ENCODE data around the gene AMPD3. TPM values are rescaled to one million over a fixed set of nuclear protein-coding genes. Genes with fewer than 3 reads are reported as not detected.

Gene AMPD3
- total and polyA plus RNA-seq, 2 of the 13 experiments (the other 11 are each of a cell fraction or from before 2014, with no cell fraction given), result 0.33 to 2.3 TPM

GRCh38 chr11:10519630-10520029, 64.6 kb downstream of the AMPD3 start:
- ChIA-PET POLR2A (no interaction called here), CTCF (ENCODE audit: low intra/inter-chr PET ratio, low total read pairs) (no interaction called here)
- no peak for TF ChIP-seq SP2 (CRISPR knock-in tag; IDR thresholded peaks at IDR 0.05)
- no peak for TF ChIP-seq DPF2 (CRISPR knock-in tag; IDR thresholded peaks at IDR 0.05; ENCODE audit: borderline replicate concordance, low read depth)
- no peak for TF ChIP-seq CCAR2 (optimal IDR thresholded peaks at IDR 0.05; ENCODE audit: low read depth, low read length)
- TF ChIP-seq ZNF674 (CRISPR knock-in tag; IDR thresholded peaks at IDR 0.05; ENCODE audit: low read depth), result no peak
- no peak for TF ChIP-seq ZNF253 (CRISPR knock-in tag; IDR thresholded peaks at IDR 0.05; ENCODE audit: borderline replicate concordance)
- TF ChIP-seq ZNF225 (CRISPR knock-in tag; IDR thresholded peaks at IDR 0.05), result no peak
- TF ChIP-seq ATM (IDR thresholded peaks at IDR 0.05; ENCODE audit: borderline replicate concordance), result no peak
- TF ChIP-seq HNF4G (IDR thresholded peaks at IDR 0.05; ENCODE audit: borderline replicate concordance, low read depth, low read length), result no peak
- no peak for TF ChIP-seq HNF4G (CRISPR knock-in tag; IDR thresholded peaks at IDR 0.05; ENCODE audit: borderline replicate concordance, low read depth)
- no peak for TF ChIP-seq ATF7 (IDR thresholded peaks at IDR 0.05)
- TF ChIP-seq ATF7 (CRISPR knock-in tag; IDR thresholded peaks at IDR 0.05), result no peak
- TF ChIP-seq, protein P1, sequence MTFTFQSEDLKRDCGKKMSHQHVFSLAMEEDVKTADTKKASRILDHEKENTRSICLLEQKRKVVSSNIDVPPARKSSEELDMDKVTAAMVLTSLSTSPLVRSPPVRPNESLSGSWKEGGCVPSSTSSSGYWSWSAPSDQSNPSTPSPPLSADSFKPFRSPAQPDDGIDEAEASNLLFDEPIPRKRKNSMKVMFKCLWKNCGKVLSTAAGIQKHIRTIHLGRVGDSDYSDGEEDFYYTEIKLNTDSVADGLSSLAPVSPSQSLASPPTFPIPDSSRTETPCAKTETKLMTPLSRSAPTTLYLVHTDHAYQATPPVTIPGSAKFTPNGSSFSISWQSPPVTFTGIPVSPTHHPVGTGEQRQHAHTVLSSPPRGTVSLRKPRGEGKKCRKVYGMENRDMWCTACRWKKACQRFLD (CRISPR knock-in tag; IDR thresholded peaks at IDR 0.05; ENCODE audit: borderline replicate concordance), result no peak
- TF ChIP-seq ZNF616 (CRISPR knock-in tag; IDR thresholded peaks at IDR 0.05; ENCODE audit: low read depth), result no peak
- TF ChIP-seq SIN3B (IDR thresholded peaks at IDR 0.05; ENCODE audit: low read length), result no peak
- no peak for TF ChIP-seq SIX4 (CRISPR knock-in tag; IDR thresholded peaks at IDR 0.05)
- TF ChIP-seq, protein P2, sequence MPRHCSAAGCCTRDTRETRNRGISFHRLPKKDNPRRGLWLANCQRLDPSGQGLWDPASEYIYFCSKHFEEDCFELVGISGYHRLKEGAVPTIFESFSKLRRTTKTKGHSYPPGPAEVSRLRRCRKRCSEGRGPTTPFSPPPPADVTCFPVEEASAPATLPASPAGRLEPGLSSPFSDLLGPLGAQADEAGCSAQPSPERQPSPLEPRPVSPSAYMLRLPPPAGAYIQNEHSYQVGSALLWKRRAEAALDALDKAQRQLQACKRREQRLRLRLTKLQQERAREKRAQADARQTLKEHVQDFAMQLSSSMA (CRISPR knock-in tag; IDR thresholded peaks at IDR 0.05), result no peak
- no peaks in the 10 kb centered on the region for H3K4me1 ChIP-seq (ENCODE audit: insufficient read depth, low read length)
- FAIRE-seq (no peak), ATAC-seq (no peak), DNase-seq (ENCODE audit: low spot score) (no peak)
- H3K4me3 ChIP-seq (replicated peaks in 1 of 3; ENCODE audit: insufficient read depth in 1 of 3, low read depth in 2 of 3, low read length in 3 of 3), result no peak overlapping the region
- H3K27me3 ChIP-seq (ENCODE audit: control insufficient read depth in 1 of 2, insufficient read depth in 2 of 2, low read length in 2 of 2), result no peaks in the 10 kb centered on the region
- H3K9me3 ChIP-seq (ENCODE audit: low read length), result no peaks in the 10 kb centered on the region
- no peak overlapping the region for H3K27ac ChIP-seq (ENCODE audit: extremely low read length, insufficient read depth, low read length)
- no peak overlapping the region for H3K4me2 ChIP-seq (ENCODE audit: low read depth, low read length)
- H3K79me2 ChIP-seq (ENCODE audit: insufficient read depth, low read length), result no peaks in the 10 kb centered on the region
- H4K20me1 ChIP-seq (ENCODE audit: insufficient read depth, low read length), result no peaks in the 10 kb centered on the region
- in situ Hi-C loops (cut with HindIII; ENCODE audit: extremely low pct_ligation_motif_present, low pct_unique_long_range_greater_than_20kb), result no loop called here
- intact Hi-C loops (cut with micrococcal nuclease; ENCODE audit: unreplicated experiment), result no loop called here
- no TSS peak for BruUV-seq (replicated peaks)
- H2AFZ ChIP-seq (ENCODE audit: low read length), result no peak overlapping the region
- H3K9ac ChIP-seq (ENCODE audit: insufficient read depth, low read depth, low read length), result no peak overlapping the region
- H3K36me3 ChIP-seq (replicated peaks in 1 of 2; ENCODE audit: control insufficient read depth in 1 of 2, insufficient read depth in 2 of 2, low read length in 2 of 2), result peaks cover 0 to 21% of the 10 kb centered on the region in 2 experiments; a peak in 3 of 5 replicates
- WGBS (ENCODE audit: low lambda C conversion rate), result 91% methylated on average over 2 of the region's 2 CpGs

All from HepG2 (cell line).